GM23248 (cell line): ENCODE data around the gene SAMSN1.

Experiments used
- EZH2 ChIP-seq: fragments of 200-600 bp; sonication (generic); IDR thresholded peaks from 2 replicates; pipeline ENCODE4 v1.6.1; 2018; ENCODE audit warnings: antibody characterized with exemption, mild to moderate bottlenecking; ENCODE audit not compliant: insufficient read depth, poor library complexity, severe bottlenecking
- EZH2phosphoT487 ChIP-seq: fragments of 200-600 bp; sonication (generic); IDR thresholded peaks from 2 replicates; pipeline ENCODE4 v1.6.1; 2018; ENCODE audit warnings: antibody characterized with exemption, moderate library complexity, mild to moderate bottlenecking, low read depth; ENCODE audit not compliant: insufficient read depth

DNA sequence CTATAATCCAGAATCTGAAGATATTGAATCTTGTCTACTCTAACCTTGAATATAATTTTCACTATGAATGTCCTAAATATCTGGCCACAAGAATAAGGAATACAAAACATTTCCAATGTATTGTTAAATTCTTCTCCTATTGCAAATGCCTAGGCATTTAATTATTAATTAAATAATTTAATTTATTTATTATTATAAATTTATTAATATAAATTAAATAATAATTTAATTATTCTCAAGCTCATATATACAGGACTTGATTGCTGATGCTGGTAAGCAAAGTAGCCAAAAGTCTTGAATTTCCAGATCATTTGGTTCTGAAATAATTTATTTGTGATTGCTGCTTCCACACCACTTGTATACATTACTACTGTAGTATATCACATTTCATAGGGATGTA lies 71.1 kb downstream of the SAMSN1 start:
- TF ChIP-seq EZH2phosphoT487 (no peak), EZH2 (no peak)
